Peyer's patch (tissue), 4 donors: ENCODE results near the gene POU2AF2. TPM values are rescaled to one million over a fixed set of nuclear protein-coding genes. Genes with fewer than 3 reads are reported as not detected.

Experiments used
- DNase-seq, 3 donors: peaks; one replicate each; pipeline ENCODE4 v3.0.0-alpha.2; 2017 to 2019
- H3K27ac ChIP-seq, 4 donors: fragments of 200-600 bp; sonication (generic); one replicate each; pipeline ENCODE4 v1.5.1; 2016 to 2019
- H3K27me3 ChIP-seq, 2 donors: fragments of 200-600 bp; sonication (generic); one replicate each; pipeline ENCODE4 v1.5.1; 2019
- H3K36me3 ChIP-seq, 3 donors: fragments of 200-600 bp; sonication (generic); one replicate each; pipeline ENCODE4 v1.5.1; 2016 to 2019
- H3K4me1 ChIP-seq, 4 donors: fragments of 200-600 bp; sonication (generic); one replicate each; pipeline ENCODE4 v1.5.1; 2016 to 2019
- H3K4me3 ChIP-seq, 4 donors: fragments of 200-600 bp; sonication (generic); 1 replicate in 3 of 4; 2 replicates in 1 of 4; pipeline ENCODE4 v1.5.1; 2016 to 2019; ENCODE audit warnings: mild to moderate bottlenecking in 1 of 4
- H3K9me3 ChIP-seq, 4 donors: fragments of 200-600 bp; sonication (generic); one replicate each; pipeline ENCODE4 v1.5.1; 2016 to 2019; ENCODE audit warnings: mild to moderate bottlenecking in 1 of 4
- POLR2A ChIP-seq, 2 donors: fragments of 450-650 bp; IDR thresholded peaks; one replicate each; pipeline ENCODE4 v1.5.1; 2017; ENCODE audit warnings: antibody characterized with exemption in 2 of 2, mild to moderate bottlenecking in 2 of 2, moderate library complexity in 2 of 2
- total RNA-seq, 4 donors: library from RNA; depleted of rRNA; stranded (reverse); fragments of >200 nt; gene quantifications; one replicate each; pipeline ENCODE4 v1.1.0, GENCODE V29; 2016
- TF ChIP-seq, protein P1 (sequence below), 6 experiments: fragments of 450-650 bp in 4 of 6; fragments of 200-600 bp in 2 of 6; sonication (generic) in 1 of 6; IDR thresholded peaks; one replicate each; pipeline ENCODE4 v1.5.1; 2017 to 2019; ENCODE audit warnings: antibody characterized with exemption in 6 of 6, mild to moderate bottlenecking in 3 of 6, moderate library complexity in 1 of 6

The POU2AF2 gene
- total RNA-seq, 4 donors from 2014 or later = 1.2 to 4.4 TPM; not detected in 2

DNA sequence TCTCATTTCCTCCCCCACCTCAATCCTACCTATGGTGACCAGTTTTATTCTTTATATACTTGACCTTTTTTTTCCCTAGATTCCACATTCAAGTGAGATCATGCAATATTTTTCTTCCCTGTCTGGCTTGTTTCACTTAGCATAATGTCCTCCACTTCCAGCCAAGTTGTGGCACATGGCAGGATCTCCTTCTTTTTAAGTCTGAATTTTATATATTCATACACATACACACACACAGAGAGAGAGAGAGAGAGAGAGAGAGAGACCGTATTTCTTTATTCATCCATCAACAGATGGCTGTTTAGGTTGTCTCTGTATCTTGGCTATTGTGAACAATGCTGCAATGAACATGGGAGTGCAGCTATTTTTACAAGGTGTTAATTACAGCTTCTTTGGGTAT lies 1.4 kb downstream of the POU2AF2 start:
- no peak overlapping the region for H3K4me3 ChIP-seq
- no peaks in the 10 kb centered on the region for H3K36me3 ChIP-seq
- DNase-seq = no peak
- H3K4me1 ChIP-seq = no peaks in the 10 kb centered on the region
- H3K27me3 ChIP-seq = no peaks in the 10 kb centered on the region
- TF ChIP-seq, protein P1, sequence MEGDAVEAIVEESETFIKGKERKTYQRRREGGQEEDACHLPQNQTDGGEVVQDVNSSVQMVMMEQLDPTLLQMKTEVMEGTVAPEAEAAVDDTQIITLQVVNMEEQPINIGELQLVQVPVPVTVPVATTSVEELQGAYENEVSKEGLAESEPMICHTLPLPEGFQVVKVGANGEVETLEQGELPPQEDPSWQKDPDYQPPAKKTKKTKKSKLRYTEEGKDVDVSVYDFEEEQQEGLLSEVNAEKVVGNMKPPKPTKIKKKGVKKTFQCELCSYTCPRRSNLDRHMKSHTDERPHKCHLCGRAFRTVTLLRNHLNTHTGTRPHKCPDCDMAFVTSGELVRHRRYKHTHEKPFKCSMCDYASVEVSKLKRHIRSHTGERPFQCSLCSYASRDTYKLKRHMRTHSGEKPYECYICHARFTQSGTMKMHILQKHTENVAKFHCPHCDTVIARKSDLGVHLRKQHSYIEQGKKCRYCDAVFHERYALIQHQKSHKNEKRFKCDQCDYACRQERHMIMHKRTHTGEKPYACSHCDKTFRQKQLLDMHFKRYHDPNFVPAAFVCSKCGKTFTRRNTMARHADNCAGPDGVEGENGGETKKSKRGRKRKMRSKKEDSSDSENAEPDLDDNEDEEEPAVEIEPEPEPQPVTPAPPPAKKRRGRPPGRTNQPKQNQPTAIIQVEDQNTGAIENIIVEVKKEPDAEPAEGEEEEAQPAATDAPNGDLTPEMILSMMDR (IDR thresholded peaks at IDR 0.05) = no peak
- TF ChIP-seq POLR2A (IDR thresholded peaks at IDR 0.05) = no peak
- no peak overlapping the region for H3K27ac ChIP-seq
- H3K9me3 ChIP-seq = no peaks in the 10 kb centered on the region

DNA sequence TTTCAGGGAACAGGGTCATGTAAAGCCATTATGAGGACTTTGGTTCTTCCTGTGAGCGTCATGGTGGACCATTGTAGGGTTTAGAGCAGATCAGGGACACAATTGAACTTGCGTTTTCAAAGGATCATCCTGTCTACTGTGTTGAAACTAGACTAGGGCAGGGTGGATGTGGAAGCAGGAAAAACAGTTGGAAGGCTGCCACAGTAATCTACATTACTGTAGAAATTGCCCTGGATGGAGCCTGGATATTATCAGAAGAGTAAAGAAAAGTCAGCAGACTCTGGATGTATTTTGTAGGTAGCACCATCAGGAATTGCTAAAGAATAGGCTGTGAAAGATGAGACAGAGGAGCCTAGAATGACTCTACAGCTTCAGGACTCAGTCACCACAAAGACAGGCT lies 5.4 kb downstream of the POU2AF2 start:
- H3K27me3 ChIP-seq = no peaks in the 10 kb centered on the region
- no peak for TF ChIP-seq POLR2A (IDR thresholded peaks at IDR 0.05)
- TF ChIP-seq, protein P1 (IDR thresholded peaks at IDR 0.05) = no peak
- no peak overlapping the region for H3K27ac ChIP-seq
- no peak for DNase-seq
- no peaks in the 10 kb centered on the region for H3K9me3 ChIP-seq
- no peaks in the 10 kb centered on the region for H3K36me3 ChIP-seq
- no peaks in the 10 kb centered on the region for H3K4me1 ChIP-seq
- H3K4me3 ChIP-seq = no peak overlapping the region

DNA sequence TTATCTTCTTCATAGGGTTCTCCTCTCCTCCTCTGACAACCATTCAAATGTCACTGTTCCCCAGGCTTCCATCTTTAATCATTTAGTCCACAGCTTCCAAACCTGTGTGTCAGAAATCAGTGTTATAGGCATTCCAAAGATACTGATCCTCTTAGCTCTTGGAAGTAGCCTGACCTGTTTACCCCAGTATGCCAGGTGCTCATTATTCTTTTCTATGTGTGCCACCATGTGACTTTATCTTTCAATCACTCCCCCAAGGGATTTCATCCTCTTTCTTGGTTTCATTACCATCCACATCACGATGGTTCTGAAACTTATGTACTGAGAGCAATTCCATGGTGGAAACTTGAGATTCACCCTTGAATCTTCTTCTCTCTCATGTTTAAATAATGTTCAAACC lies 7.6 kb downstream of the POU2AF2 start:
- H3K4me1 ChIP-seq = no peaks in the 10 kb centered on the region
- H3K27me3 ChIP-seq = no peaks in the 10 kb centered on the region
- H3K4me3 ChIP-seq = no peak overlapping the region
- H3K36me3 ChIP-seq = no peaks in the 10 kb centered on the region
- no peak for DNase-seq
- no peak for TF ChIP-seq POLR2A (IDR thresholded peaks at IDR 0.05)
- TF ChIP-seq, protein P1 (IDR thresholded peaks at IDR 0.05) = no peak
- H3K27ac ChIP-seq = no peak overlapping the region
- no peaks in the 10 kb centered on the region for H3K9me3 ChIP-seq

DNA sequence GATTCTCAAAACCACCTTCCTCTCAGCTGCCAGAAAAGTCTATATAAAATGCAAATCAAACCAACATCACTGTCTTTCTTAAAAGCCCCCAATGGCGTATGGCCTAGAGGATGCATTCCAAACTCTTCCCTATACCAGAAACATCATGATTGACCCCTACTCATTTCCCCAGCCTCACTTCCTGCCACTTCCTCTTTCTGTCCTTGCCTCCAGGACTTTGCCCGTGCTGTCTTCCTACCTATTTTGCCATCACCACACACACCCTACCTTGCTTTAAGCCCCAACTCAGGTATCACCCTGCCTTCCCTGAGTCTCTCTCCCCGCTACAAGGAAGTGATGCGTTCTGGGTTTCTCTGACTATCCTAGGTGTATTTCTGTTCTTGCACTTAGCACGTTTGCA lies 8.1 kb downstream of the POU2AF2 start:
- H3K9me3 ChIP-seq = no peaks in the 10 kb centered on the region
- no peak overlapping the region for H3K27ac ChIP-seq
- no peaks in the 10 kb centered on the region for H3K27me3 ChIP-seq
- DNase-seq = no peak
- H3K4me3 ChIP-seq = no peak overlapping the region
- no peaks in the 10 kb centered on the region for H3K4me1 ChIP-seq
- H3K36me3 ChIP-seq = no peaks in the 10 kb centered on the region
- TF ChIP-seq POLR2A (IDR thresholded peaks at IDR 0.05) = no peak
- TF ChIP-seq, protein P1 (IDR thresholded peaks at IDR 0.05) = no peak

DNA sequence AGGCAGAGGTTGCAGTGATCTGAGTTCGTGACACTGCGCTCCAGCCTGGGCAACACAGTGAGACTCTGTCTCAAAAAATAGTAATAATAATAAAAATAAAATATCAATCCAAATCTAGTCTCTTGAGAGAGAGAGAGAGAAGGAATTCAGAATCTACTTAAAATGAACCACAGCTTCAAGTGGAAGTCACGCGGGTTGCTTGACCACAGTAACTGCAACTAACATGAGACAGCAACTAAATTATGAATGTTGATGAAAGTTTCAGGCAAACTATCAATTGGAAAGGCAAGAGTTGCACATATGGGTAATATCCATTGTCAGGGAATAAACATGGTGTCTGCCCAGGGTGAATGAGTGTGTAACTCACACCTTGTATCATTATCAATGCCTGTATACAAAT lies 12.5 kb downstream of the POU2AF2 start:
- no peak overlapping the region for H3K4me3 ChIP-seq
- no peaks in the 10 kb centered on the region for H3K9me3 ChIP-seq
- TF ChIP-seq POLR2A (IDR thresholded peaks at IDR 0.05) = no peak
- TF ChIP-seq, protein P1 (IDR thresholded peaks at IDR 0.05) = no peak
- no peaks in the 10 kb centered on the region for H3K27me3 ChIP-seq
- no peaks in the 10 kb centered on the region for H3K36me3 ChIP-seq
- no peak for DNase-seq
- no peaks in the 10 kb centered on the region for H3K4me1 ChIP-seq
- no peak overlapping the region for H3K27ac ChIP-seq

DNA sequence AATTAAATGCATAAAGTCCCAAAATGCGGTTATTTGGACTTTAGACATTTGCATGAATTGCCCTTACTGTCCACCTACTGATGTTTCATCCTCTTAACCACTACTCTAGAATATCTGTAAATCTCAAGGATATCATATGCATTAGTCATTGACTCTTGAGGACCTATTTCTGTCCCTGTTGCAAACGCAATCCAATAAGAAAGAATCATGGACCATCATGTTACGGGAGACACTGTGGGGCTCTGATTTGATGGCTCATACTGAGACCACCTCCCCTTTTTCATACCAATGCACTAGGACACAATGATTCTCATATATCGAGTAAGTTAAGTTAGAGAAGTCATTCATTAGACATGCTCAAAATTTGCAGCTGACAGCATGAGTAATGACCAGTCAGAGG lies 14.4 kb downstream of the POU2AF2 start:
- H3K9me3 ChIP-seq = no peaks in the 10 kb centered on the region
- TF ChIP-seq, protein P1 (IDR thresholded peaks at IDR 0.05) = no peak
- TF ChIP-seq POLR2A (IDR thresholded peaks at IDR 0.05) = no peak
- H3K27me3 ChIP-seq = no peaks in the 10 kb centered on the region
- H3K36me3 ChIP-seq = no peaks in the 10 kb centered on the region
- no peak overlapping the region for H3K4me3 ChIP-seq
- H3K27ac ChIP-seq = no peak overlapping the region
- no peak for DNase-seq
- H3K4me1 ChIP-seq = no peaks in the 10 kb centered on the region
